GM19324 (cell line): ENCODE measurements around the gene IFIH1.
A peak's percentile ranks its signal among the peaks of the same experiment; 100 is the strongest.

Source experiments
- ATAC-seq: cut with Tn5 transposase; IDR thresholded peaks from one replicate; pipeline ENCODE4 v1.9.1; 2021; ENCODE audit warnings: mild to moderate bottlenecking, moderate library complexity; ENCODE audit not compliant: unreplicated experiment, low FRiP score

Gene IFIH1

DNA sequence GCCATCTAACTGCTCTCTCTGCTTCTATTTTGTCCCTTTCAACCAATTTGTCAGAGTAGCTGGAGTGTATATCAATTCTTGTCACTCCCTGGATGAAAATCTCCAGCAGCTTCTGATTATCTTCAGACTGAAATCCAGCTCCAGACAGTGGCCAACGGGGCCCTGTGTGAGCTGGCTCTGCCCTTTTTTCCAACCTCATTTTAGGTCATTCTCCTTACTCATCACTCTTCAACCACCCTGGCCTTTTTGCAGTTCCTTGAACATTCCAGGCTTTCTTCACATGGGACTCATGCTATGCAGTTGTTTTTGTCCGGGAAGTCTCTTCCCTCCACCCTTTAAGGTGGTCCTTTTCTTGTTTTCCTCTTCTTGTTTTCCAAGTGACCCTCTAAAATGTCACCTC, 59.8 kb downstream of the IFIH1 start:
- no peak for ATAC-seq

DNA sequence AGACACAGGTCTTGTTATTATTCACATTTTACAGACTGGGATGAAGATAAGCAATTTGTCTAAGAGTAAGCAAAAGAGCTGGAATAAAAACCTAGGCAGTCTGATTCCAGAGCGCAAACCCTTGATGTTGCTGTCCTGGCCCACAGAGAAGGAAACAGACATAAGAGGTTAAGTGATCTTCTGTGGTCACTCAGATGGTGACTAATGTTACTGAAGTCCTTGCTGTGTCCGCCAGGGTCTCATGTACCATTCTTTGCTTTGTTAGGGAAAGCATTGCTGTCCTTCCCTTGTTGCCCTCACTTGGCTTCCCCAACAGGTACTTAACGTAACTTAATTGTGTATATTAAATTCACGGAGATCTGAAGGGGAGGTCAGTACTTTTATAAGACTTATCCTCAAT, 60.3 kb downstream of the IFIH1 start:
- no peak for ATAC-seq

DNA sequence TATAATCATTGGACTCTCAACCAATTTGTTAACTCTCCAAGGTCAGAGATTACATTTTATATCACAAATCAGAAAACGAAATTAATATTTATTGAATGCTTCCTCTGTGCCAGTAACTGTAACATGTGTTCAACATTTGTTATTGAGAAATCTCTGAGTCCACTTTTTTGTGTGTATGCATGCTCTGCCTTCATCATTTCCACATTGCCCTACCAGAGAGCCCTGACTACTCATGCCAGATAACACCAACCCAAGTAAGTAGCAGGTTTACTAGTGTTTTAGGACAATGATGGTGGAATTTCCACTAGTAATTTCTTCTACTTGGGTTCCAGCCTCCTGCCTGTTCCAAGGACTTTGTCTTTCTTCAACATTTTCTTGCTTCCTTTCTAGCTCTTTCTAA, 61.1 kb downstream of the IFIH1 start:
- ATAC-seq, result no peak

DNA sequence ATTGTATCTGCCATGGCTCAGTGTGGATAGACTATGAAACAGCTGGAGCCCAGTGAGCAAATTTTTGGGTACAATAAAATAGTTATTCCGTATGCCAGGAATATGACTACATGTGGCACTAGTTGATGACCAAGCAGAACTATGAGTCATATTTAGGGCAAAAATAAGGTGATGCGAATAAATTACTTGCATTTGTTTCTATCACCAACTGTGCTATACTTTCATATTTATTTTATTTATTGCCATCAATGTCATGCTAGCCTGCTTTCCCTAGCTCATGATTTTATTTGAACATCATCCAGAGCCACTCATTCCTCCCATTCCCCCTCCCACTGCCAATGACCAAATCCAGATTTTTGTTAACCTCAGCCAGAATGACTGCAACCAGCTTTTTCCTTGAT, 61.9 kb downstream of the IFIH1 start:
- no peak for ATAC-seq

DNA sequence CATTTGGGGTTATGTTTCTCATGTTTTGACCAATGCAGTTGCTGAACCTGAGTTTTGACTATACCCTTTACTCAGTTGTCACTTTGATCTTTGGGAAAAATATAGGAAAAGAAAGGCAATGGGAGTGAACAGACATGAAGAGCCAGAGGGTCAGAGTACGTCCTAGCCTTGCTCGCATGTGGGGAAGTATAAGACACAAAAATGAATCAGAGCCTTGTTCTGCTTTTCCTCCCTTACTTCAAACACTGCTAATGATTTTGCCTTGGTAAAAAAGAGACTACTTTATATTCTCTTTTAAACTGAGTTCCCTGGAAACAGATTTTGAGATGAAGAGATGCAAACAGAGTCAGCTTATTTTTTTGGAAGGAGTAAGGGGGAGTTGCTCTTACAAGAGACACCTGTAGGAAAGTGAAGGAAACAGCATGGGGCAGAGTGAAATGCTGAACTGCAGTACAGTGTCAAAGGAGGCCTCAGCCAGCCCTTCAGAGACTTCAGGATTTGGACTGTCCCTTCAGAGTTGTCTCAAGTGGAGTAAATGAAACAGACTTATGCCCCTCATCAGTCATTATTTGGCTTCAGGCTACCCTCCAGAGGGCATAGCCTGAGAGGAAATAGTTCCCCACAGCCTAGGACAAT, 64.1 kb downstream of the IFIH1 start:
- ATAC-seq, result no peak

DNA sequence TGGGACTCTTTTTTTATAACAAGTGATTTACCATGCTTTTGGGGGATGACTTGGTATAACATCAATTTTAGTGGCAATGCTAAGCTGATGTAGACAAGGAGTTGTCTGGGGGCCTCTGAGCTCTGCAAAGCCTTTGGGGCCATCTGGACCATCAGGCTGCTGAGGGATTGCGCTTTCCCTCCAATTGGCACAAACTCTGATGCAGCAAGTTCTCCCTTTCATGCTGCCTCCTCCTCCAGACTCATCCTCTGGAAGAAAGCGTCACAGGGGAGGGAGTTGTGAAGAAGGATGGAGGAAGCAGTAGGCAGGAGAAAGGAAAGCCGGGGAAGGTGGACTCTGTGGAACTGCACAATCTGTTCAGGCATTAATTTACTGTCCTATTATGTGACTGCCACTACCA, 65.0 kb downstream of the IFIH1 start:
- no peak for ATAC-seq

DNA sequence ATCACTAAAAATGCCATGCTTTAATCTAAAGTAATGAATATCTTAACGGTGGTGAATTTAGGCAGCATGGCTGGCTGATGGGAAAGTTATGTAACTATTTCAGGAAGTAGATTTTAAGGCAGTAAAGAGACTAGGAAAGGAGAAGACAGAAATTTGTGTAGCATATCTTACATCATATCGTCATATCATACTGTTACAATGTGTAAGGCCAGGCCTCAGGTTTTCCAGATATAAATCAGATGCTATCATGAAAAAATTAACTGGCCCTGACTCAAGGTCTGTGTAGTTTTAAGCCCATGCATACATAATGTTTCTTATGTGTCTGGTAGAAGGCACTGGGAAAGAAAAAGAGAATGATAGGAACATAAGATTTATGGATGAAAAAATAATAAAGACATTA, 66.3 kb downstream of the IFIH1 start:
- no peak for ATAC-seq

DNA sequence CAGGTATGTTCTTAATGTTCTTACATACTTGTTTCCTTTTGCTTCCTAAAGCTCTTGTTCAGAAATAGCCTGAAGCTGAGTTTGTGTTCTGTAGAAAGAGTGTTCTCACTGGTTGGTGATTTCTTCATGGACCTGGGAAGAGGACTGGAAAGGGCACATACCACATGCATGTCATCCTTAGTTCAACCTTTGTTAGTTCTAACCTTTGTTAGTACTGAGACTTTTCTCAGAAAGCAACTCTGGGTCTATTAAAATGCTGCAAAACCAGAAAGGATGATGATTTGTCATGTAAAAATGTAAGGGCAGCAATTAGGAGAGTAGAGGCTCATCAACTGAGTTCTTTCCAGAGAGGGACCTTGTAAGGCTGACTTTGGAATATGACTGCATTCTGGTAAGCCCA, 72.7 kb downstream of the IFIH1 start:
- no peak for ATAC-seq

DNA sequence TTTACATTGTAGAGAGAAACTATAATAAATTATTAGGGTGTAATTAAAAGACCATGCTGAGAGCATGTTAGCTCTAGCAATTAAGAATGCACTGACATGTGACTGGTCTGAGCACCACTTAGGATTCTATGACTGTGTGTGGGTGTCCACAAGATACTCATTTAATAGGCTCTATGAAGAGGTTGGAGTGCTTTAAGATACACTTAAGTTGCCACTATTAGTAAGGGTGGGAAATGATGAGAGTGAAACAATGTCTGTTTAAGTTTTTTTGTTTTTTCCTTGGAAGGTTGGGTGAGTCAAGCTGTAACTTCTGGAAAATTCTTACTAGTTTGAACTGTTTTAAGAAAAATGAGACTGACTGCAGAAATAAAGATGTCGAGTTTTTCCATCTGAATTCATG, 73.4 kb downstream of the IFIH1 start:
- no peak for ATAC-seq

DNA sequence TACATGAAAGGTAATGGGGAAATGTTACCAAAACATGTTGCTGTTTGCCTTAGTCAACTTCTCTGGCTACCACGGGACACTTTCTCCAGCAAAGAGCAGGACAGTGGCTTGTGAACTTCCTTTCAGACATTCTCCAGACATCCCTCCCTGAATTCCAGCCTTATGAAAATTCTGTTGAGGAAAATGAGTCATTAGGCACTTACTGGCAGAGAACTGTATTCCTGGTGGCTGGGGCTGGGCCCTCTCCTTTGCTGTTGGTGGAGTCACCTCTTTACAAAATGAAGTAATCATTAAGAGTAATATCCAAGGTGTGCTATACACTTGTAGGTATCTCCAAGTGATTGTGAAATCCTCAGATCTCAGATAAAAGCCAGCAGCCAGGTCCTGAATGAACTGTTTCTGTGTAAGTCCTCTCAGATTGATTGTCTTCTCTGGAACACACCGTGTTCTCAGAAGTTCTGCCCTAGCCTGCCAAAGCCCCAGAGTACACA, 73.9 kb downstream of the IFIH1 start:
- ATAC-seq, result no peak

DNA sequence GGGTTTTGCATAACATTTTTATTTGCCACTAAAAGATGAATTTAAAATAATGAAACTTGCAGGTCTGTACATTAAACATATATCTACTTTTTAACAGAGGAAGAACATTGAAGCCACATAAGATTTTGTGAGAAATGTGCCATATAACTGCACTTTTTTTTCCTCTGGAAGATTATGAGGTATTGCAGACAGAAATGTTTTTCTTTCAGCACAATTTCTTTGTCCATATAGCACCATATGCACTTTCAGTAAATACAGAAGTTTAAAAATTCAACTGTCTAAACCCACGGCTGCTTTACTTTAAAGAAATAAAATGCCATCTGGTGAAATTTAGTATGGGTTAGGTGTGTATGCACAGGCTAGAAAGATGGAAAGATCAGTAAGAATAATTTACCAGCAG, 74.8 kb downstream of the IFIH1 start:
- ATAC-seq, result no peak

DNA sequence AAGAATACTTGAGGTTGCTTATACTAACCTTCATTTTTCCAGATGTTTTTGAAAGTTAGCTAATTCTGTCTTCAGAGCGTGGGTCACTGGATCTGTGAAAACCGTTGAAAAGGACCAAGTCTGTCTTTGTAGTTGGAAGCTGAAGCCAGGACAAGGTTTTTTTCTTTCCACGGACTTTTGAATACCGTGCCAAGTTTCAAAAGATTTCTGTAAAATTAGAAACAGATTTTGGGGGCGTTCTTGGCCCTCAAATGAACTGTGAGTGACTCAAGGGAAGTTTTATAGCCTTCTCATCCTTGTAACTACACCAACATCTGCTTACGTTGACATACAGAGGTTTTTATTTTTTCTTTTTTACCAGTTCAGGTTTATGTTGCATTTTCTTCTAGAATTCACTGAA, 75.2 kb downstream of the IFIH1 start, which contains the start of gene FAP:
FAP (minus strand) TSS at position 152 of the 400 bp plus-strand sequence; CDS start at position 34, 118 bp downstream.
- no peak for ATAC-seq

DNA sequence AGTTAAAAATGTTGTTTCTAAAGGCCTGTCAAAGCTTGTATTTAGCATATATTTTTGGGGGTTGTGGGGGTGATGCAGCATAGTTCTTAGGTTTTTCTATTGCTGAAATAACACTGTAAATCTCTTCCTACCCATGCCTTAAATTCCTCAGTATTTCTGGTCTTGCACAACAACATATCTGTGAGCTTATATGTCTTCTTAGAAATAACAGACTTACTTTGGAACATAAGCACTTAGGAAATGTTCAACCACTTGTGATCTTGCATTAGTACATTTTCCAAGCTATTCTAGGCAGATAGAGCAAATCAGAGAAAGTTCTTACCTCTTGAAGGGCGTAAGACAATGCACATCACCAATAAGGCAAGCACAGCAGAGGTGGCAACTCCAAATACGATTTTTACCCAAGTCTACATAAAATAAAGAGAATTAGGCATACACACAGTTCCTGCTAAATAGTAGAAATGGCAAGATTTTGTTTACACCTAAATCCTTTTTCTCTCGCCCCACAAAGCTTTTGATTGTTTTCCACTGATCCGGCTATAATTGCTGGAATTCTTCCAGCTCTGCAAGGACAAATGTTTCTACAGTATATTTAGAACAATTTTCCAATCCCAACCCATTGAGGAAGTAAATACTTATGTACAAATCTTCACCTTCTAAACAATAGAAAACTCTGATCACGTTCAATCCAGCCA, 75.8 kb downstream of the IFIH1 start:
- no peak for ATAC-seq

DNA sequence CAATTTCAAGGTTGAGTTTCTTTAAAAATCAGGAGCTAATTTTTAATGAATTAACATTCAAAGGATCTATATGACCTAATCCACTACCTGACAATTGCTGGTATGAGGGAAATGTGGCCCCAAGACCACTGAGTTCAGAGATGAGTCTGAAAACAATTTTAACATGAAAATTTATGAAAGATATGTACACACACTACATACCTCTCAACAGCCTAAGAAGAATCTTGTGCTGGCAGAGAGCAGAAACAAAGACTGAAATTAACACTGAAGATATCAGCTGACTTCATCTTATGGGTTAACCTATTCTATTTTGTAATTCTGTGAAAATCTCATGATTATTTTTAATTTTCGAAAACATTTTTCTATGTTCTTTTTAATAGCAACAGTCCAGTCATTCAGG, 76.9 kb downstream of the IFIH1 start:
- no peak for ATAC-seq

DNA sequence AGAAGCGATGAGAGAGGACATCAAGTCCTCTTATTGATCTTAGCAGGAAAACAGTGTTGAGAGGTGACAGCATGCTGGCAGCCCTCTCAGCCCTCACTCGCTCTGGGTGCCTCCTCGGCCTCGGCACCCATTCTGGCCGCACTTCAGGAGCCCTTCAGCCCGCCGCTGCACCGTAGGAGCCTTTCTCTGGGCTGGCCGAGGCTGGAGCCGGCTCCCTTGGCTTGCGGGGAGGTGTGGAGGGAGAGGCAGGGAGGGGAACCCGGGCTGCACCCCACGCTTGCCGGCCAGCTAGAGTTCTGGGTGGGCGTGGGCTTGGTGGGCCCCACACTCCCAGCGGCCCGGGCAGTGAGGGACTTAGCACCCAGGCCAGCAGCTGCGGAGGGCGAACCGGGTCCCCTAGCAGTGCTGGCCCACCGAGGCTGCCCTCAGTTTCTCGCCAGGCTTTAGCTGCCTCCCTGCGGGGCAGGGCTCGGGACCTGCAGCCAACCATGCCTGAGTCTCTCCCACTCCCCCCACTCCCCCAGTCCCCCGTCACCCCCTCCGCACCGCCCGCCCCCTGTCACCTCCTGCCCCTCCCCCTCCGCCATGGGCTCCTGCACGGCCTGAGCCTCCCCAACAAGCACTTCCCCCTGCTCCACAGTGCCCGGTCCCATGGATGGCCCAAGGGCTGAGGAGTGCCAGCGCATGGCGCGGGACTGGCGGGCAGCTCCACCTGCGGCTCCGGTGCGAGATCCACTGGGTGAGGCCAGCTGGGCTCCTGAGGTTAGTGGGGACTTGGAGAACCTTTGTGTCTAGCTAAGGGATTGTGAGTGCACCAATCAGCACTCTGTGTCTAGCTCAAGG, 83.6 kb downstream of the IFIH1 start:
- ATAC-seq, result no peak

DNA sequence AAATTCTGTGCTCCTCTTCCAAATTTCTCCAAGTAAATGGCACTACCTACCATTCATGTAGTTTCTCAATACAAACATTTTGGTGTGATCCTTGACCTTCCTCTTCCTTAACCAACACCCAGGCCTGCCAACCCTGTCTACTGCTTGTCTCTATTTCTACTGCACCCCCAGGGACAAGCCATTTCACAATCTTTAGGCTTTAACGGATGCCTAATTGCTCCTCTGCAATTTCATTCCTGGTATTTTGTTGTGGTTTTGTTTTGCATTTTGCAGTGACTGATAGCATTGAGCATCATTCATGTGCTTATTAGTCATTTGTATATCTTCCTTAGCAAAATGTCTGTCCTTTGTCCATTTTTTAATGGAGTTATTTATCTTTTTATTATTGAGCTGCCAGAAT, 85.3 kb downstream of the IFIH1 start:
- ATAC-seq, result no peak

DNA sequence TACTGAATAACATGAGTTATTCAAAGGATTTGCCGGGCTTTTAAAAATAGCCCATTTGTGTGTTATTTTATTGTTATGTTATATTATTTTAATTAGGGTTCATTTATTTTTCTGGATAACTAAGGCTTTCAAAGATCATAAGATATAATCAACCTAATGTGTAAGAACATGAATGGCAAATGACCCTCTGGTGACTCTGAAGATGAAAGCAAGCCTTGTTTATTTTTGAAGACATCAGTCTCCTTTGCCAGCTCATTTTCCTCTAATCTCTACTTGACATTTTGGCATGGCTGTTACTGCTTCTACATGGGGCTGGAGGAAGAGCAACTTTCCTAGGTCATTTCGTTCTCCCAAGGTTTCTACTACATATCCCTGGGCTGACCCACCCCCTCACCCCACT, 85.8 kb downstream of the IFIH1 start:
- no peak for ATAC-seq

DNA sequence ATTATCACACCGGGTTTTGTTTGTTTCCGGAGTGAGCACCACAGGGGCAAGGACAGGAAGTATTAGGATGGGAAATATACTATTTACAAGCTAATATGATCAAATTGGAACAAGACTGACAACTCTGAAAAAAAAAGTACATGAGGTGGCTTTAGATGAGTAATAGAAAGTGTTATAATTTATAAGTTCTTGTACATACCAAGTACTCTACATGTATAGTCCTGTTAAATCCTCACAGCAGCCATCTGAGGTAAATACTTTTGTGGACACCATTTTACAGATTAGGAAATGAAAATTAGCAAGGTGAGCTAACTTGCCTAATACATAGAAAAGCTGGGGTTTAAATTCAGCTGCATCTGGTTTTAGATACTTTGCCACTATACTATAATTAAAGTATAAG, 86.5 kb downstream of the IFIH1 start:
- no peak for ATAC-seq

DNA sequence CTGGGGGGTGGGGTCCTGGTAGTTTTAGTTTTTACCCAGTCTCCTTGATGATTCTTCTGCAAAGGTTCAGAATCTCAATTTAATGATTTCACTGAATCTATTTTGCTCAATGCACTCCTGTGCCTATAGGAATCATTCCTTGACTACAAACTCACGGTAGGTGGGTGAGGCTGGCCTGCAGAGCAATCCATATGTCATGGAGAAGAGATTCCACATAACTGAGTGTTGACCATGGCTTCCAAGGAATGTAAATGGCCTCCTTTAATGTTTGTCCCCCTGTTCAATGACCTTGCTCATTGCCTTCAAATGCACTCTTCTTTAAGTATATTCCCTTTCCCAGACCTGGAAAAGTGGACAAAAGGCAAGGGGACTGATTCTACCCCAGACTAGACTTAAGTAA, 87.7 kb downstream of the IFIH1 start:
- no peak for ATAC-seq

DNA sequence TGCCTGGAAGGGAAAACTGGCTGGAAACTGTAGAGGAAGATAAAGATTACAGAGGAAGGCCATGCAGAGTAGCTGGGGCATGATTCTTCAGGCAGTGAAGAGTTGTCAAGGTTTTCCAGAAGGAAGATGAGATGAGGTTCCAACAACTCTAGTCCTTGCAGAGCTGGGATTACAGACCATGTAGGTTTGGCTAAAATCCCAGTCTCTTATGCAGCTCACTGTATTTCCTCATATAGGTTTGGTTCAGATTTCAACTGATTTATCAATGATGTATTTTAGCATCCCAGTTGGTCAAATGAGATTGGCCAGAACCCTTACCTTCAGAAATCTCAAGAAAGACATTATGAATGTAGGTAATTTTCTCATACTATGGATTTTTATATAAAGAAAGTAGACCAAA, 91.6 kb downstream of the IFIH1 start:
- no peak for ATAC-seq

DNA sequence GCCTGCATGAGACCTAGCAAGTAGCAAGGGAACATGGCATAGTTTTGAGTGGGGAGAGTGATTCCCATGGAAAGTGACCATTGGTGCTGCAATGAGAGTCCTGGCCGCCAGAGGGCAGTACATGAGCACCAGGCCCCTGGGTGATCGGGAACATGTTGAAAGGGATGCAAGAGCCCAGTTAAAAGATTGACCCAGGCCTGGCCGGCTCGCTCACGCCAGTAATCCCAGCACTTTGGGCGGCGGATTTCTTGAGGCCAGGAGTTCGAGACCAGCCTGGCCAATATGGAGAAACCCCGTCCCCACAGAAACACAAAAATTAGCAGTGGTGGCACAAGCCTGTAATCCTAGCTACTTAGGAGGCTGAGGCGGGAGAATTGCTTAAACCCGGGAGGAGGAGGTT, 97.4 kb downstream of the IFIH1 start:
- peak; percentile 95 for ATAC-seq
